Measurements from ENCODE around the gene DNAJC19. TPM values are rescaled to one million over a fixed set of nuclear protein-coding genes. Genes with fewer than 3 reads are reported as not detected.

DNAJC19 gene
- total RNA-seq, 1 experiment from 2014 or later, result 82.0 TPM

DNA sequence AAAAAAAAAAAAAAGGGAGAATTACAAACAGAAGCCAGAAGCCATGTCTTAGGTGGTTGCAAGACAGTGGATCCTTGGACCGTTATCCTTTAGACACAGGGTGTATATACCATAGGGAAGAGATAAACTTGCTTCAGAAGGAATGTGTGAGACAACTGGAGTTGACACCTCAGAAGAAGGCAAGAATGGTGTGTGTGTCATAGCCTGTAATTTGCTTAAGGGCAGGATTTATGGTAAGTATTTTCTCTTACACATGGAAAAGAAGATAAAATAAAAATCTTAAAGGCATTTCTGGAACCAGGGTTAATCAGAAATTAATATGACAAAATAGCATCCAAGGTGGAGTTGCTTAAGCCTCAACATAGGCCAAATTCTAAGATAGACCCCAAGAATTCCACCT, 19.3 kb upstream of the DNAJC19 start:
- Histone ChIP-seq H3K9ac (ENCODE audit: extremely low read depth, insufficient read length, low read length) (no peak overlapping the region), H3T11ph (ENCODE audit: low read length) (no peak overlapping the region), H3K23ac (ENCODE audit: insufficient read length, low read depth, low read length) (no peak overlapping the region), H2BK15ac (ENCODE audit: low read depth, low read length) (no peak overlapping the region), H4K91ac (ENCODE audit: insufficient read length, low read depth, low read length) (no peak overlapping the region), H2AK5ac (ENCODE audit: insufficient read length, low read length) (no peak overlapping the region), H3K79me1 (ENCODE audit: insufficient read depth, low read depth, low read length, poor library complexity, severe bottlenecking) (no peaks in the 10 kb centered on the region), H3K79me2 (ENCODE audit: insufficient read depth, low read length) (no peaks in the 10 kb centered on the region), H3K4ac (ENCODE audit: low read depth, low read length) (no peak overlapping the region), H2BK20ac (ENCODE audit: low read depth, low read length, poor library complexity, severe bottlenecking) (no peak overlapping the region), H3K14ac (ENCODE audit: insufficient read depth, low read length) (no peak overlapping the region), H3K56ac (ENCODE audit: insufficient read length, low read depth, low read length) (no peak overlapping the region), H2BK120ac (ENCODE audit: low read depth, low read length, poor library complexity, severe bottlenecking) (no peak overlapping the region), H3K4me1 (ENCODE audit: insufficient read depth, low read length) (no peaks in the 10 kb centered on the region; the same call in 1 of the 2 replicates), H3K9me3 (ENCODE audit: control insufficient read depth, low read depth, low read length) (no peaks in the 10 kb centered on the region), H3K23me2 (ENCODE audit: insufficient read length, low read depth, low read length, poor library complexity, severe bottlenecking) (no peaks in the 10 kb centered on the region), H3K27ac (ENCODE audit: insufficient read length, low read depth, low read length) (no peak overlapping the region), H4K5ac (ENCODE audit: insufficient read length, low read depth, low read length) (no peak overlapping the region), H2AFZ (ENCODE audit: low read length) (no peak overlapping the region), H2BK12ac (ENCODE audit: insufficient read length, low read depth, low read length) (no peak overlapping the region), H3K27me3 (ENCODE audit: insufficient read depth, low read length) (no peaks in the 10 kb centered on the region), H3K18ac (ENCODE audit: insufficient read length, low read depth, low read length) (no peak overlapping the region), H3K4me2 (ENCODE audit: insufficient read depth, insufficient read length, low read length) (no peak overlapping the region), H2BK5ac (ENCODE audit: insufficient read length, low read length) (no peak overlapping the region), H4K20me1 (ENCODE audit: control insufficient read depth, insufficient read depth, insufficient read length) (no peaks in the 10 kb centered on the region), H4K8ac (replicated peaks; ENCODE audit: insufficient read length, low read depth, low read length) (no peak overlapping the region)
- TF ChIP-seq, protein P1, sequence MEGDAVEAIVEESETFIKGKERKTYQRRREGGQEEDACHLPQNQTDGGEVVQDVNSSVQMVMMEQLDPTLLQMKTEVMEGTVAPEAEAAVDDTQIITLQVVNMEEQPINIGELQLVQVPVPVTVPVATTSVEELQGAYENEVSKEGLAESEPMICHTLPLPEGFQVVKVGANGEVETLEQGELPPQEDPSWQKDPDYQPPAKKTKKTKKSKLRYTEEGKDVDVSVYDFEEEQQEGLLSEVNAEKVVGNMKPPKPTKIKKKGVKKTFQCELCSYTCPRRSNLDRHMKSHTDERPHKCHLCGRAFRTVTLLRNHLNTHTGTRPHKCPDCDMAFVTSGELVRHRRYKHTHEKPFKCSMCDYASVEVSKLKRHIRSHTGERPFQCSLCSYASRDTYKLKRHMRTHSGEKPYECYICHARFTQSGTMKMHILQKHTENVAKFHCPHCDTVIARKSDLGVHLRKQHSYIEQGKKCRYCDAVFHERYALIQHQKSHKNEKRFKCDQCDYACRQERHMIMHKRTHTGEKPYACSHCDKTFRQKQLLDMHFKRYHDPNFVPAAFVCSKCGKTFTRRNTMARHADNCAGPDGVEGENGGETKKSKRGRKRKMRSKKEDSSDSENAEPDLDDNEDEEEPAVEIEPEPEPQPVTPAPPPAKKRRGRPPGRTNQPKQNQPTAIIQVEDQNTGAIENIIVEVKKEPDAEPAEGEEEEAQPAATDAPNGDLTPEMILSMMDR (conservative IDR thresholded peaks at IDR 0.05), result no peak
- no peak for DNase-seq
- Mint-ChIP-seq H3K36me3 (ENCODE audit: insufficient read depth in 1 of 3, low read depth in 3 of 3) (peaks cover 0 to 11% (median 4%) of the 10 kb centered on the region in 3 experiments; a peak in 2 of 7 replicates), H3K4me1 (peaks cover 15% of the 10 kb centered on the region in 2 experiments), H3K27me3 (ENCODE audit: low read depth) (no peaks in the 10 kb centered on the region; the same call in 1 of the 2 replicates), H3K27ac (no peak overlapping the region), H3K4me3 (no peak overlapping the region), H3K9me3 (peaks cover 4 to 8% of the 10 kb centered on the region in 2 experiments; a peak in 4 of 5 replicates)
- WGBS (ENCODE audit: extremely low coverage, insufficient read length, low lambda C conversion rate), result no CpG with 5 or more reads among the region's 1 CpG
